Thyroid gland (tissue), 4 donors: ENCODE results near the gene NIT2. TPM values are rescaled to one million over a fixed set of nuclear protein-coding genes. Genes with fewer than 3 reads are reported as not detected.

Source experiments
- DNase-seq, 2 donors: peaks; one replicate each; pipeline ENCODE4 v3.0.0-alpha.2; 2019
- H3K27ac ChIP-seq, 3 donors: fragments of 200-600 bp; sonication (generic); 1 replicate in 2 of 3; 2 replicates in 1 of 3; pipeline ENCODE4 v1.5.1; 2016 to 2019; ENCODE audit warnings: mild to moderate bottlenecking in 1 of 3, moderate library complexity in 1 of 3
- H3K27me3 ChIP-seq: fragments of 200-600 bp; sonication (generic); one replicate; pipeline ENCODE4 v1.5.1; 2019
- H3K36me3 ChIP-seq, 2 donors: fragments of 200-600 bp; sonication (generic); one replicate each; pipeline ENCODE4 v1.5.1; 2016 to 2019
- H3K4me1 ChIP-seq, 2 donors: fragments of 200-600 bp; sonication (generic); one replicate each; pipeline ENCODE4 v1.5.1; 2017 to 2019
- H3K4me3 ChIP-seq, 3 donors: fragments of 200-600 bp; sonication (generic); replicated peaks in 1 of 3; 1 replicate in 2 of 3; 2 replicates in 1 of 3; pipeline ENCODE4 v1.5.1; 2016; ENCODE audit warnings: mild to moderate bottlenecking in 1 of 3
- H3K9me3 ChIP-seq: fragments of 200-600 bp; sonication (generic); one replicate; pipeline ENCODE4 v1.5.1; 2017
- POLR2A ChIP-seq, 2 donors: fragments of 450-650 bp; IDR thresholded peaks; one replicate each; pipeline ENCODE4 v1.6.1; 2017; ENCODE audit warnings: antibody characterized with exemption in 2 of 2, mild to moderate bottlenecking in 2 of 2, moderate library complexity in 1 of 2
- WGBS, 2 donors: methylation state at CpG; one replicate each; pipeline ENCODE4 v1.1.5; 2017; 5-methylcytosine and 5-hydroxymethylcytosine counted together
- intact Hi-C: fragments of 100-400 bp; cut with DNase I; formaldehyde crosslinking; loops from one replicate; pipeline ENCODE4 v1.15.1; 2023
- total RNA-seq, 4 donors: library from RNA; depleted of rRNA; stranded (reverse); fragments of >200 nt; gene quantifications; one replicate each; pipeline ENCODE4 v1.2.3, GENCODE V29; 2016
- TF ChIP-seq, protein P1 (sequence below), 6 experiments: fragments of 200-600 bp in 3 of 6; fragments of 450-650 bp in 3 of 6; sonication (generic) in 3 of 6; IDR thresholded peaks; one replicate each; pipeline ENCODE4 v1.5.1; 2016 to 2019; ENCODE audit warnings: antibody characterized with exemption in 6 of 6, mild to moderate bottlenecking in 2 of 6, inconsistent platforms in 1 of 6, moderate library complexity in 1 of 6

NIT2 gene
- total RNA-seq, 4 donors from 2014 or later = 38.3 to 59.3 (median 48.8) TPM

- WGBS, 2 donors = 98% methylated on average over 1 of the region's 1 CpG
- TF ChIP-seq, protein P1, sequence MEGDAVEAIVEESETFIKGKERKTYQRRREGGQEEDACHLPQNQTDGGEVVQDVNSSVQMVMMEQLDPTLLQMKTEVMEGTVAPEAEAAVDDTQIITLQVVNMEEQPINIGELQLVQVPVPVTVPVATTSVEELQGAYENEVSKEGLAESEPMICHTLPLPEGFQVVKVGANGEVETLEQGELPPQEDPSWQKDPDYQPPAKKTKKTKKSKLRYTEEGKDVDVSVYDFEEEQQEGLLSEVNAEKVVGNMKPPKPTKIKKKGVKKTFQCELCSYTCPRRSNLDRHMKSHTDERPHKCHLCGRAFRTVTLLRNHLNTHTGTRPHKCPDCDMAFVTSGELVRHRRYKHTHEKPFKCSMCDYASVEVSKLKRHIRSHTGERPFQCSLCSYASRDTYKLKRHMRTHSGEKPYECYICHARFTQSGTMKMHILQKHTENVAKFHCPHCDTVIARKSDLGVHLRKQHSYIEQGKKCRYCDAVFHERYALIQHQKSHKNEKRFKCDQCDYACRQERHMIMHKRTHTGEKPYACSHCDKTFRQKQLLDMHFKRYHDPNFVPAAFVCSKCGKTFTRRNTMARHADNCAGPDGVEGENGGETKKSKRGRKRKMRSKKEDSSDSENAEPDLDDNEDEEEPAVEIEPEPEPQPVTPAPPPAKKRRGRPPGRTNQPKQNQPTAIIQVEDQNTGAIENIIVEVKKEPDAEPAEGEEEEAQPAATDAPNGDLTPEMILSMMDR (IDR thresholded peaks at IDR 0.05) = no peak
- no peak for TF ChIP-seq POLR2A (IDR thresholded peaks at IDR 0.05)
- intact Hi-C loops = no loop called here
- Histone ChIP-seq H3K4me1 (peaks cover 30 to 39% of the 10 kb centered on the region in 2 donors), H3K27me3 (no peaks in the 10 kb centered on the region), H3K36me3 (peaks cover 0 to 2% of the 10 kb centered on the region in 2 donors), H3K9me3 (no peaks in the 10 kb centered on the region), H3K4me3 (no peak overlapping the region), H3K27ac (no peak overlapping the region)
- no peak for DNase-seq
Observed at GRCh38 chr3:100389025-100389424, 54.5 kb downstream of the NIT2 start.

- no peak for TF ChIP-seq POLR2A (IDR thresholded peaks at IDR 0.05)
- TF ChIP-seq, protein P1 (IDR thresholded peaks at IDR 0.05) = no peak
- H3K36me3 ChIP-seq = no peaks in the 10 kb centered on the region
- no peaks in the 10 kb centered on the region for H3K9me3 ChIP-seq
- intact Hi-C loops = no loop called here
- no peak overlapping the region for H3K4me3 ChIP-seq
- H3K4me1 ChIP-seq = peaks cover 11 to 22% of the 10 kb centered on the region in 2 donors
- DNase-seq = no peak
- H3K27ac ChIP-seq = no peak overlapping the region
- WGBS, 2 donors = 68 to 77% methylated on average over 2 of the region's 2 CpGs
- no peaks in the 10 kb centered on the region for H3K27me3 ChIP-seq
Observed at GRCh38 chr3:100395679-100396431, 61.3 kb downstream of the NIT2 start.

DNA sequence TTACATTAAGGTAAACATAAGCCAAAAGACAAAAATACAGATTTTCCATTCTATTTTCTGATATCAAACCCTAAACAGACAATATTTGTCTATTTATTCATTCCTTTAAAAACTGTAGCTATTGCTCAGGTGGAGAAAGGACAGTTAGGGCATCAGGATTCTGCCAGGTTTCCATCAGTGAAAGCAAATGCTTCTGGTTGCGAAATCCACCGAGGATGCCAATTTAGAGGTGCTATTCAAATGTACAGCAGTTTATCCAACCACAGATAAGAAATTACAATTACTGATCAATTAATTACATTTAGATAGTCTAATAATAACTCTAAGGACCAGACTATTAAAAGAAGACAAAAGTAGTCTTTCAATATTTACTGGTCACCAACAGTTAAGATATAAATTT lies 62.4 kb downstream of the NIT2 start:
- intact Hi-C loops = no loop called here
- Histone ChIP-seq H3K9me3 (no peaks in the 10 kb centered on the region), H3K27me3 (no peaks in the 10 kb centered on the region), H3K4me3 (no peak overlapping the region), H3K27ac (no peak overlapping the region), H3K4me1 (peaks cover 8 to 17% of the 10 kb centered on the region in 2 donors), H3K36me3 (no peaks in the 10 kb centered on the region)
- no peak for DNase-seq
- WGBS, 2 donors = 65 to 85% methylated on average over 2 of the region's 2 CpGs
- TF ChIP-seq, protein P1 (IDR thresholded peaks at IDR 0.05) = no peak
- TF ChIP-seq POLR2A (IDR thresholded peaks at IDR 0.05) = no peak

GRCh38 chr3:100399341-100400071 lies 64.9 kb downstream of the NIT2 start:
- Histone ChIP-seq H3K4me1 (peaks cover 6 to 20% of the 10 kb centered on the region in 2 donors), H3K27me3 (no peaks in the 10 kb centered on the region), H3K36me3 (no peaks in the 10 kb centered on the region), H3K27ac (peak overlapping the region in 1 of 3 donors; percentile 80), H3K9me3 (no peaks in the 10 kb centered on the region), H3K4me3 (peak overlapping the region in 2 of 3 donors; percentile 65 to 76)
- TF ChIP-seq, protein P1 (IDR thresholded peaks at IDR 0.05) = no peak
- TF ChIP-seq POLR2A (IDR thresholded peaks at IDR 0.05) = no peak
- intact Hi-C loops = no loop called here
- 36 to 54% methylated on average over 9 of the region's 9 CpGs for WGBS, 2 donors
- no peak for DNase-seq

DNA sequence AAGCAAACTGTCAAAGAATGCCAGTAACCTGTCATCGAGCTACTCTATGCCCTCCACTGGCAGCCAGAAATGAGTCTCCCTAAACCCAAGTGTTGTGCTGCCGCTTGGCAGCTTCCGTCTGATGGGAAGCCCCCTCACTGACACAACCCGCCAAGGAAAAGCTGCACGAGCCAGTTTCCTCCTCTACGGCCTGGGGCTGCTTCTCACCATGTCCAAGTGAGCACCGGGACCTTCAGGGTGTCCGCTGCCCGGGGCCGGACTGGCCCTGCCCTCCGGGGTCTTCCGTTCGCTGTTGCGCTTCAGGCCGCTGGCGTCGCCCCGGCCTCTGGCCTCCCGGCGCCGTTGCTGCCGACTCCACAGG lies 65.8 kb downstream of the NIT2 start:
- DNase-seq = peak in 1 of 2 donors; percentile 28
- H3K4me1 ChIP-seq = peaks cover 6 to 20% of the 10 kb centered on the region in 2 donors
- H3K4me3 ChIP-seq = peak overlapping the region; percentile 65 to 97 (median 76)
- intact Hi-C loops = no loop called here
- no peaks in the 10 kb centered on the region for H3K27me3 ChIP-seq
- no peak for TF ChIP-seq POLR2A (IDR thresholded peaks at IDR 0.05)
- TF ChIP-seq, protein P1 (IDR thresholded peaks at IDR 0.05) = no peak
- WGBS, 2 donors = 0 to 1% methylated on average over 7 to 9 of the region's 22 CpGs
- H3K36me3 ChIP-seq = no peaks in the 10 kb centered on the region
- peak overlapping the region; percentile 73 to 80 (median 79) for H3K27ac ChIP-seq
- H3K9me3 ChIP-seq = no peaks in the 10 kb centered on the region
